ENCODE results near the gene DUS1L. TPM values are rescaled to one million over a fixed set of nuclear protein-coding genes. Genes with fewer than 3 reads are reported as not detected.

The DUS1L gene
- total and polyA plus RNA-seq, 2 experiments from 2014 or later: 66.0 to 122 TPM

DNA sequence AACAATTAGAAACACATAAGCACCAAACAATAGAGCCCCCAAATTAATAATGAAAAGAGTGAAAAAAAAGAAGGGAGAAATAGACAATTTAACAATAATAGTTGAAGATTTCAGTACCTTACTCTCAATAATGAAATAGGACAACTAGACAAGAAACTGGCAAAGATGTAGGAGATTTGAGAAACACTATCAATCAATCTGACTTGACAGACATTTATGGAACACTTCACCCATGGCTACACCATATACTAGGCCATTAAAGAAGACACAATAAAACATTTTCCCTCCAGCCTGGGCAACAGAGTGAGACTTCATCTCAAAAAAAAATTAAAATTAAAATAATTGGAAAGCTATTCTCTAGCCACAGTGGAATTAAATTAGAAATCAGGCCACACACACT is 5.0 kb upstream of the DUS1L start:
- 0 out of 2 replicates have a peak, but pooled peaks cover 3% of the 10 kb centered on the region for H4K20me1 ChIP-seq (replicated peaks; ENCODE audit: insufficient read depth)
- no peak overlapping the region for H3K4me2 ChIP-seq
- TF ChIP-seq STAT1 (IDR thresholded peaks at IDR 0.05; ENCODE audit: unreplicated experiment) (no peak), EZH2phosphoT487 (IDR thresholded peaks at IDR 0.05; ENCODE audit: unreplicated experiment) (no peak), ZNF114 (CRISPR knock-in tag; IDR thresholded peaks at IDR 0.05) (no peak), EZH2 (IDR thresholded peaks at IDR 0.05; ENCODE audit: low read depth, unreplicated experiment) (no peak), CREB1 (CRISPR knock-in tag; IDR thresholded peaks at IDR 0.05; ENCODE audit: low read depth) (no peak), ZNF462 (CRISPR knock-in tag; IDR thresholded peaks at IDR 0.05) (no peak), ZNF331 (CRISPR knock-in tag; IDR thresholded peaks at IDR 0.05; ENCODE audit: low read depth) (no peak), CTCF (conservative IDR thresholded peaks at IDR 0.05; ENCODE audit: low read depth in 2 of 2) (no peak), NANOG (IDR thresholded peaks at IDR 0.05; ENCODE audit: borderline replicate concordance) (no peak), REST (IDR thresholded peaks at IDR 0.05; ENCODE audit: unreplicated experiment) (no peak), JUNB (IDR thresholded peaks at IDR 0.05; ENCODE audit: unreplicated experiment) (no peak), POLR2AphosphoS5 (IDR thresholded peaks at IDR 0.05; ENCODE audit: low read depth) (no peak)
- TF ChIP-seq, protein P1, sequence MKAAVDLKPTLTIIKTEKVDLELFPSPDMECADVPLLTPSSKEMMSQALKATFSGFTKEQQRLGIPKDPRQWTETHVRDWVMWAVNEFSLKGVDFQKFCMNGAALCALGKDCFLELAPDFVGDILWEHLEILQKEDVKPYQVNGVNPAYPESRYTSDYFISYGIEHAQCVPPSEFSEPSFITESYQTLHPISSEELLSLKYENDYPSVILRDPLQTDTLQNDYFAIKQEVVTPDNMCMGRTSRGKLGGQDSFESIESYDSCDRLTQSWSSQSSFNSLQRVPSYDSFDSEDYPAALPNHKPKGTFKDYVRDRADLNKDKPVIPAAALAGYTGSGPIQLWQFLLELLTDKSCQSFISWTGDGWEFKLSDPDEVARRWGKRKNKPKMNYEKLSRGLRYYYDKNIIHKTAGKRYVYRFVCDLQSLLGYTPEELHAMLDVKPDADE (IDR thresholded peaks at IDR 0.05): no peak
- no peaks in the 10 kb centered on the region for H3K4me1 ChIP-seq (ENCODE audit: insufficient read depth)
- no peaks in the 10 kb centered on the region for H3K9me2 ChIP-seq (ENCODE audit: insufficient read depth)
- no peaks in the 10 kb centered on the region for H3K79me2 ChIP-seq (replicated peaks; ENCODE audit: insufficient read depth)
- ATAC-seq: no peak
- H3F3A ChIP-seq (replicated peaks; ENCODE audit: low read depth): 0 out of 2 replicates have a peak, but pooled peaks cover 4% of the 10 kb centered on the region
- no peak overlapping the region for H3K27ac ChIP-seq (ENCODE audit: low read depth)
- no peaks in the 10 kb centered on the region; the same call in 1 of the 2 replicates for H3K27me3 ChIP-seq (ENCODE audit: insufficient read depth)
- no peak overlapping the region for H2AFZ ChIP-seq
- H3K27ac Mint-ChIP-seq: no peak overlapping the region
- DNase-seq (ENCODE audit: low spot score): no peak
- H3K36me3 Mint-ChIP-seq (ENCODE audit: low read depth): no peaks in the 10 kb centered on the region; the same call in 2 of the 3 replicates
- H3K4me1 Mint-ChIP-seq: peaks cover 4% of the 10 kb centered on the region; the same call in 2 of the 3 replicates
- H3K36me3 ChIP-seq (ENCODE audit: insufficient read depth): no peaks in the 10 kb centered on the region
- peaks cover 10% of the 10 kb centered on the region for H3K27me3 Mint-ChIP-seq (ENCODE audit: insufficient read depth, low read depth, poor library complexity)
- H3K9me3 Mint-ChIP-seq: no peaks in the 10 kb centered on the region; the same call in 2 of the 3 replicates
- no peak overlapping the region for H3K4me3 Mint-ChIP-seq
- H3K4me3 ChIP-seq: no peak overlapping the region

Data from GM23338 (cell line).